GM19324 (cell line): ENCODE results near the gene PALD1.
A peak's percentile ranks its signal among the peaks of the same experiment; 100 is the strongest.
"Not testable (repeated sequence)": the region's sequence is repeated elsewhere in the genome, so short reads cannot be mapped to it uniquely, and the experiment has no call there.

ENCODE experiments used
- ATAC-seq: cut with Tn5 transposase; IDR thresholded peaks from one replicate; pipeline ENCODE4 v1.9.1; 2021; ENCODE audit warnings: mild to moderate bottlenecking, moderate library complexity; ENCODE audit not compliant: unreplicated experiment, low FRiP score

Gene PALD1

DNA sequence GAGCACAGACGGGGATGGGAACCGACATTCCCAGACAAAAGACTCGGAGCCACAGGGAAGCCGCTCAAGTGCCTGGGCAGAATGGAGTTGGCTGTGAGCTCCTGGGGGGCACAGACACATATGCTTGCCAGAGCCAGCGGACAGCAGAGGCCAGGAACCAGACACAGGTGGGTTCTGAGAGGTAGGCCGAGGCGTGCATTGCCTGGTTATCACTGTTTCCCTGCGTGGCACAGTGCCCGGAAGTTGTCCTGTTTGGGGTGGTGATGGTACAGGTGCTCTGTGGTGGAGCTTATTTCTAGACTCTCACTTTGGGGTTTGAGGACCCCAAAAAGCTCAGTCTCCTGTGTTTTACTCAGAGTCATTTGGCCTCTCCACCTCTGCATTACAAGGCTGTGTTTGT is 2.5 kb downstream of the PALD1 start:
- ATAC-seq, result no peak

DNA sequence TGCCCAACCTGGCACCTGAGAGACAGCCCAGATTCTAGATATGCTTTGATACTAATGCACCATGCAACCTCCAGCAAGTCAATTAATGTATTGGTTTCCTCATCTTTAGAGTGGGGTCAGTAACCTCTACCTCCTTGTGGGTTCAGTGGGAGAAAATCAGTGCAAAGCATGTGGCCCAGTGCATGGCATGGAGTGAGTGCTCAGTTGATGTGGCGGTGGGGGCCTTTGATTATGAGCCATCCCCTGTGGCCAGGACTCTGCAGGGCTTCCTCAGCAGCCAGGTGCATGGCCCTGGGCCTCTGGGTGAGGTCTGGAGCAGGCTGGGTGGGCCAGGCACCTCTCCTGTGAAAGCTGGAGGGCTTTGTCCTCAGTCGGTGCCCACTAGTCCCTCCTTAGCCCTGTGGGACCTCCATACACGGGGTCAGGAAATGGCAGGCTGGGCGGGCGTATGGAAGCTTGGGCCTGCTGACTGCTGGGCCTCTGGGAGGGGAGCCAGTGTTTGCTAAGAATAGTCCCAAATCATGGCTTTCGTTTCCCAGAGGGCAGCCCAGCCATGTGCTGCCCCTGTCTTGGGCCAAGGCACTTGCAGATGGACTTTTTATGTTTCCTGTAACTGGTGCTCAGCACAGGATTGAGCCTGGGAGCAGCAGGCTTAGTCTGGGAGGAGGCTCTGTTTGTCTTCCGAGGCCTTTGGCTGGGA is 3.4 kb downstream of the PALD1 start:
- ATAC-seq, result no peak

DNA sequence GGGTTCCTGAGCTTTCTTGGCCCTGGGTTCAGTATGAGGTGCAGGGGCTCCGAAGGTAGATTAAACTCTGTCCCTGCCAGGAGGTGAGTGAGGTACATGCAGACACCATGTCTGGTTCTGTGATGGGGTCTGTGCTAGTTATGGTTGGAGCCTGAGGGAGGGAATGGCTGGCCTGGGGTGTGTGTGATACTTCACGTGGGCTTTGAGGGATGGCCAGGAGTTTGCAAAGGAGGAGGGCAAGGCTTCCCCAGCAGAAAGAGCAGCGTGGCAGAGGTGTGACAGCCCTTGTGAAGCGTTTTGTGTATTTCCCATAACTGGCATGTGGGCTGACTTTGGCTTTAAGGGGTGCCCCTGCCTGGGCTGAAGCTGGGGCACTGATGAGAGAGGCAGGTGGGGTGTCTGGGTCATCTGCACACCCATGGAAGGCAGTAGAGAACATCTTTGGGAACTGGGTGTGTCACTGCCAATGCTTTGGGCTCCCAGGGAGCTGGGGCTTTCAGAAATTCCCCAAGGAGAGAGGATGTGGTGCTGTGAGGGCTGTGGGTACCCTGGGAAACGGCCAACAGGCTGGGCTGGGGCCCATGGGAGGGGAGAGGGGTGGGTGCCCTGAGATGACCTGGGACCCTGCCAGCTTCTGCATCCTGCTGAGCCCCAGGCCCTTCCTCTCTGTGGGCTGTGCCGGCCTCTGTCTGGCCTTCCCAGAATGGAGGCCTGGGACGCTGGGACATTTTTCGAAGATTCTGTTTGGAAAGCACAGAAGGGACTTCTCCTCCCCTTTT is 4.6 kb downstream of the PALD1 start:
- no peak for ATAC-seq

DNA sequence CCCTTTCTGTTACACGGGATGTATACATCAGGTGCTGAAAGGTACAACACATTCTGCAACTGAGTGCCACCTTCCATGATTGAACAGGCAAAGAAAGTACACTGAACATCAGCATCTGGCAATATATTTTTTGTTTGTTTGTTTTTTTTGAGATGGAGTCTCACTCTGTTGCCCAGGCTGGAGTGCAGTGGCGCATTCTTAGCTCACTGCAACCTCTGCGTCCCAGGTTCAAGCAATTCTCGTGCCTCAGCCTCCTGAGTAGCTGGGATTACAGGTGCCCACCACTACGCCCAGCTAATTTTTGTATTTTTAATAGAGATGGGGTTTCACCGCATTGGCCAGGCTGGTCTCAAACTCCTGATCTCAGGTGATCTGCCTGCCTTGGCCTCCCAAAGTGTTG is 5.3 kb downstream of the PALD1 start:
- ATAC-seq, result not testable (repeated sequence)

DNA sequence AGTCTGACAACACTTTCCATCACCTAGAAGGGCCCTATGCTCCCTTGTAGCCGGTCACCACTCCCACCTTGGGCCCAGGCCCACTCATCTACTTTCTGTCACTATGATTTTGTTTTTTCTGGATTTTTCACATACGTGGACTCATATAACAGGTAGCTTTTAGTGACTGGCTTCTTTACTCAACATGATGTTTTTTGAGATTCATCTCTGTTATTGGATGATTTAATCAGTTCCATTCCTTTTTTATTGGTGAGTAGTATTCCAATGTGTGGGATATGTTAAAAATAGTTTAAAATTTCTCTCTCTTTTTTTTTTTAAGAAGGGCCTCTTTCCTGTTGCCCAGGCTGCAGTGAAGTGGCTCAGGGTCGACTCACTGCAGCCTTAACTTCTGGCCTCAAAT is 9.3 kb downstream of the PALD1 start:
- ATAC-seq, result no peak

DNA sequence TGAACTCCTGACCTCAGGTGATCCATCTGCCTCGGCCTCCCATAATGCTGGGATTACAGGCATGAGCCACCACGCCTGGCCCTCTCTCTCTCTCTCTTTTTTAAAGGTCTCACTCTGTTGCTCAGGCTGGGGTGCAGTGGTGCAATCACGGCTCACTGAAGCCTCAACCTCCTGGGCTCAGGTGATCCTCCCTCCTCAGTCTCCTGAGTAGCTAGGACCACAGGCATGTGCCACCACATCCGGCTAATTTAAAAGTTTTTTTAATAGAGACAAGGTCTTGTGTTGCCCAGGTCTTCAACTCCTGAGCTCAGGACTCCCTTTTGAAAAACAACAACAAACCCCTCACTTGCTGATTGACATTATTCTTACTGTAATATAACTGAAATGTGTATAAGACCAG is 11.6 kb downstream of the PALD1 start:
- ATAC-seq, result no peak

DNA sequence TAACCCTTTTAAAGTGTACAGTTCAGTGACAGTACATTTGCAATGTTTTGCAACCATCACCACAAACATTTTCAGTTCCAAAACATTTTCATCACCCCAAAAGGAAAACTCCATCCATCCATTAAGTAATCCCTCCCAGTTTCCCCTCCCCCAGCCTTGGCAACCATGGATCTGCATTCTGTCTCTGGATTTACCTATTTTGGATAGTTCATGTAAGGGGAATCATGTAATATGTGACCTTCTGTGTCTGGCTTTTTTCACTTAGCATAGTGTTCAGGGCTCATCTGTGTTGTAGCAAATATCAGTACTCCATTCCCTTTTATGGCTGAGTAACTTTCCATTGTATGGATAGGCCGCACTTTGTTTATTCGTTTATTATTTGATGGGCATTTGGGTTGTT is 13.0 kb downstream of the PALD1 start:
- no peak for ATAC-seq

DNA sequence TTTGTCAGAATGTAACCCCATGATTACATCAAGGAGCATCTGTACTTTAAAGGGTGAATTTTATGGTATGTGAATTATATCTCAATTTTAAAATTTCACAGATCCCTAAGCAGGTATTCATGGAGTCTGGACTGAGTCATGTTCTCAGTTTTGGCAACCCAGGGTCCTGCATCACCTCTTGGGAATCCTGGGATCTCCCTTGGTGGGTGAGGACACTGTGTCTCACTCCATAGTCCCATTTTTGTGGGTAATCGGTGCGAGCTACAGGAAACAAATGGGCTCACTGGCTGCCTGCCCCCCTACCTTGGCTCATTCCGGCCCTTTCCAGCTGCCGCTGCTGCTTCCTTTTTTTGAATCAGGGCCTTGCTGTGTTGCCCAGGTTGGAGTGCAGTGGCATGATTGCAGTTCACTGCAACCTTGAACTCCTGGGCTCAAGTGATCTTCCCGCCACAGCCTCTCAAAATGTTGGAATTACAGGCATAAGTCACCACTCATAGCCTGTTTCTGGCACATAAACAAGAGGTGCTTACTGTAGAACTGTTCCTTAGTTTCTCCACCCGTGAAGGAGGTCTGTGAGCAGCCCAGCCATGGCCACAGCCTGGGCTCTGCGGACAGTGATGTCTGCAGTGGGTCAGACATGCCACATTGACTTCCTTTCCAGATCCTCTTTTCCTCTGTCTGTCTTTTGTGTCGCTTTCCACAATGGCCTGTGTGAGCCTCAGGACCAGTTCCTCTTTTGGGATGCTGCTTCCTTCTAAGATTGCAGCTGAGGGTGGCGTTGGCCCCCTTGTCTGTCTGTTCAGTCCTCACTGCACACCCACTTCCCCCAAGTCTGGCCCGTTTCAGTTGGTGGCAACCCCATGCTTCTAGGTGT is 14.5 kb downstream of the PALD1 start:
- ATAC-seq, result peak; percentile 18

DNA sequence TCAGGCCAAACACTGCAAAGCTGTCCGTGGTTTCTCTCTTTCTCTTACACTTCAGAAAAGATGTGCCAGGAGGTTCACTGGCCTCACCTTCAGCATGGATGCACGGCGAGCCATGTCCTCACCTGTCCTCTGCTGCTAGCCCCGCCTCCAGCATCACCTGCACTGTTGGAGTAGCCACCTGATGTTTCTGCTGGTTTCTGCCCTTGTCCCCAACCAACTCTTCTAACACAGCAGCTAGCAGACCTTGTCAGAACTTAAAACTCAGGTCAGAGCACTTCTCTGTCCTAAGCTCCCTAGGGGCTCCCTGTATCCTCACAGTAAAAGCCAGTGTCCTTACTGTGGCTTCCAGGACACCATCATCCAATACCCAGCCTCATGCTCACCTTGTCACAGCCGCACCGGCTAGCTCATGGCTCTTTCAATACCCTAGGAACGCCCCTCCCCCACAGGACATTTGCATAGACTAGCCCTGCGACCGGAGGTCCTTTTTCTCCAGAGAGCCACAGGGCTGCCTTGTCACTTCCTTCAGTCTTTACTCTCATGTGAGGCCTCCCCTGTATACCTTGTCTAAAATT is 15.2 kb downstream of the PALD1 start:
- peak; percentile 75 for ATAC-seq

DNA sequence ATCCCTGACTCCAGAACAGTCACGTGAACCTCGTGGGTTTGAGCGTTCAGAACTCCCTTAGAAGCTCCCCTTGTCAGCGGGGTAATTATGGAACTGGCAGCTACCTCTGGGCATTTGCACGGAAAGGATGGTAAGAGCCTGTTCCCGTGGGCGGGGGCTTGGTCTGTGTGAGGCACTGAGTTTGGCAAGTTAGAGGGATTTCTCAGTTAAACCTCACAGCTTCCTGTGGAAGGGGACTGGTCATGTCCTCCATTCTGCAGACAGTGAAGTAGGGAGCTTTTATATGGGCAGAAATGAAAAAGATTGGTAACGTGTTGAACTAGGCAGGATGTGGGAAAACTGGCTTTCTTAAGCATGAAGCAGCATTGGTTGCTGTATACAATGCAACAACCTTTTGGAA is 16.0 kb downstream of the PALD1 start:
- ATAC-seq, result no peak

DNA sequence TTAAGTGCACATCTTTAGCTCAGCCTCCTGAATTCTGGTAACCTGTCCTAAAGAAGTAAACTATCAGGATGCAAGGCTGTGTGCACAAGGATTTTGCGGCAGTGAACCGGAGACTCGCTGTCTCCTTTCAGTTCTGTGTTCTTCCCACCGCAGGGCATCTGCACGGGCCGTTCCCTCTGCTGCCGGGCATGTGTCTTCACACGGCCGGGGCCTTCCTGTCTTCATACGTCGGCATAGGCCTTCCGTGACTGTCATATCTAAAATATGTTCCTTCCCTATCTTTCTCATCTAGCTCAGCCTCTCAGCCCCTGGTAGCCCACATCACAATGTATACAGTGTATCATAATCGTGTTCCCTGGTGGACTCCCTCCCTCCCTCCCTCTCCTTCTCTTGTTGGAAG is 16.4 kb downstream of the PALD1 start:
- ATAC-seq, result no peak

DNA sequence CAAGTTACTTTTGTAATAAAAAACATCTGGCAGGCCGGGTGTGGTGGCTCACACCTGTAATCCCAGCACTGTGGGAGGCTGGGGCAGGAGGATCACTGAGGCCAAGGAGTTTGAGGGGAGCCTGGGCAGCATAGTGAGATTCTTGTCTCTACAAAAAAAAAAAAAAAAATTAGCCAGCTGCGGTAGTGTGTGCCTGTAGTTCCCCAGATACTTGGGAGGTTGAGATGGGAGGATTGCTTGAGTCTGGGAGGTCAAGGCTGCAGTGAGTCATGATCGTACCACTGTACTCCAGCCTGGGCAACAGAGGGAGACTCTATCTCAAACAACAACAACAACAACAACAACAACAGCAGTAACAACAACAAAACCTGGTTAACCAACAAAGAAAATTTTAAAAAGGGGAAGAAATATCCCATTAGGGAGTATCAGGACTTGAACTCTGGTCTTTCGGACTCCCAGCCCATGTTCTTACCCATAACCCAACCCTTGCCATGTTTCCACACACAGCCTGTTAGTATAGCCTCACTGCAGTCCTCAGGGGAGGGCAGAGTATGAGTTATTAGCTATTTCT is 17.2 kb downstream of the PALD1 start:
- ATAC-seq, result no peak

DNA sequence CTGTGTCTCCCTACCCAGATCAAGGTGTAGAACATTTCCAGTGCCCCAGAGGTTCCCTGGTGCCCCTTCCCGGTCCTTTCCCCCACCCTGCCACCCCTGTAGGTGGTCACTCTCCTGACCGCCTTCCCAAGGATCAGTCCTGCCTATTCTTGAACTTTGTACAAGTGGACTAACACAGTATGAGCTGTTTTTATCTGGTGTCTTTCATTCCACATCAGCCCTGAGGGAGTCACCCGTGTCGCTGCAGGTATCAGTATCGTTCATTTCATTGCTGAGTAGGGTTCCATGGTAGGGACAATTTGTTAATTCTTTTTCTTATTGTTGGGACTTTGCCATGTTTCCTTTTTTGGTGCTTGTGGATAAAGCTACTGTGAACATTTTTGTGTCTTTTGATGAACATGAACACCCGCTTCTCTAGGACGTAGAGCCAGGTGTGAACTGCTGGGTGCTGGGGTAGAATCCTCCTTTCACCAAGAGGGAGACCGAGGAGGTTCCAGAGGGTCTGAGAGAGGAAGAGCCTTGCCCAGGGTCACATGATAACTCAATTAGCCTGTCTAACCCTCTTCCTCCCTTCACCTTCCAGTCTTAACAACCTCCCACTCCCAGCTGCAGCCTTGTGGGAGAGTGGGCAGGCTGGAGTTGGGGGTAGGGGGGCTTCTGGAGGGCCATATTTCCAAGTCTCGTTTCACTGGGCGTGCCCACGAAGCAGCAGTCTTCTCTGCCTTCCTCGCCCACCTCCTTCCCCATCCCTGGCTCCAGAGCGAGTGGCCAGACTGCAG is 18.0 kb downstream of the PALD1 start:
- ATAC-seq, result no peak

DNA sequence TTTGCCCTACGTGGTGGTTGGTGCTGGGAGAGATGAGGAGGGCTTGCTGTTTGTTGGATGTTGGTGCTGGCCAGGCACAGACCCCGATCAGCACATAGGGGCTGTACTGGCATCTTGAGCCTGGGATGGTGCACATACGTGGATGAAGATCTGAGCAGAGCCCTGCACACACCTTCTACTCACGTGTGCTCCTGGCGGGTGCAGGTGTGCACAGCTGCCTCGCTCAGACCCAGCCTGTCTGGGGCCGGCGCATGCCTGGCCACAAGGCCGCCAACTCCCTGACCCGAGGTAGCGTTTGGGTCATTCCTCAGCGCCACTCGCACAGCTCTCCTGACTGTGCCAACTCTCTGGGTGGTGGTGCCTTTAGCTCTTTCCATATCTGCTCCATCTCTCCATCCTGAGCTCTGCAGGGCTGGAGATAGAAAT is 18.6 kb downstream of the PALD1 start:
- no peak for ATAC-seq

DNA sequence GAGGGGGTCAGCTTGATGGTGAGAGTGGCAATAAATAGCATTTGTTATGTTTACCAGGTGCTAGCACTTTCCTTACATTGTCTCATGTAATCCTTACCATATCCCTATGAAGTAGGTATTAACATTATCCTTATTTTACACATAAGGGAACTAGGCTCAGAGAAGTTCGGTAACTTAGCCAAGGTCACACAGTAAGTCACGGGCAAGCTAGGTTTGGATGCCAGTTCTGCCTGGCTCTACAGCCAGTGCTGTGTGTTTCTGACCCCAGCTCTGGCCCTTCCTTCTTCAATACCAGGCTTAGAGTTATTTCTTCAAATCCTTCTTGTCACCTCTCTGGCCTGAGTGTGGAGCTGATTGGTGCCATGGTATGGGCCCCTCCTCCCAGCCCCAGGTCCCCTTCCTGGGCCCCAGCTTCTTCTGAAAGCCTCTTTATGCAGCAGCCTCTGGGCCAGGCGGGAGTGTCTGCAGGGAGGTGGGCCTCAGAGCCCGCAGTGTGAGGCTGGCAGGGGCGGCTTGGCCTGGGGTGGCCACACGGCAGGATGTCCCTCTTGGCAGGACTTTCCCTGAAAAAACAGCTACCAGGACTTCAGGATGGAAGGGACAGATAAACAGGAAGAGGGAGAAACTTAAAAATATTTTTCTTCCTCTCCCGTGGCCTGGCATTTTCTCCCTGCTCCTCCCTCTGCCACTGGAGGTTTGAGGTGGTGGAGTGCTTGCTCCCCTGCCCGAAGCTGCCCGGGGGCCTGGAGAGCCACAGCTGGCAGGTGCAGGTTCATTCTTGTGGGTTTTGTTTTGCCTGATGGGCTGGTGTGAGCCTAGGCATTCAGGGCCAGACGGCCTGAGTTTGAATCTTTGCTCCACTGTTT is 20.6 kb downstream of the PALD1 start:
- ATAC-seq, result no peak

DNA sequence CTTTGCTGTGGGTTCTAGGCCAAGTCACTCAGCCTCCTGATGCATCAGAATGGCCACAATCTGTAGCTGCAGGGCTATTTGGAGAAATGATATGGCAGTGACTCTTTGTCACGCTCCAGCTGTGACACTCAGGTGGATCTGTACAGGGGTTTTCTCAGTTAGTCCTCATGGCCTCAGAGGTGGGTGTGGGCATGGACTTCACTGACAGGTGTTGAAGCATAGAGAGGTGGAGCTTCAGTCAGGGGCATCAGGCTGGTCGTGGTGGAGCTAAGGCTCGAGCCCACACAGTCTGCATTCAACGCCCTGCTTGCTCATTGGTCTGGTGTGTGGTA is 21.2 kb downstream of the PALD1 start:
- ATAC-seq, result no peak

DNA sequence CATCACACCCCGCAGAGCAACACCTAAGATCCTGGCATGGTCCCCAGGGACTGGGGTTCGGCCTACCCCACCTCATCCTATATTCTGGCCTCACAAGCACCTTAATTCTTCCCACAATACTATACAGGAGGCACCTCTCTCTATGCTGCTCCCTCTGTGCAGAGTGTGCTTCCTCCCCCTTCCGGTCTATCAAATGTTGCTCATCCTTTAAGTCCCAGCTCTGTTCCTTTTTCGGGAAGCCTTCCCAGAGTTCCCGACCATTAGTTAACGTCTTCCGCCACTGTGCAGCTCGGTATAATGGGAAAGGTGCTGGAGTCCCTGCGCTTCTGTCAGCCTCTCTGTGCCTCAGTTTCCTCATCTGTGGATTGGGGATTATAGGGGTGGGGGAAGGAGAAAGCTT is 21.8 kb downstream of the PALD1 start:
- no peak for ATAC-seq

DNA sequence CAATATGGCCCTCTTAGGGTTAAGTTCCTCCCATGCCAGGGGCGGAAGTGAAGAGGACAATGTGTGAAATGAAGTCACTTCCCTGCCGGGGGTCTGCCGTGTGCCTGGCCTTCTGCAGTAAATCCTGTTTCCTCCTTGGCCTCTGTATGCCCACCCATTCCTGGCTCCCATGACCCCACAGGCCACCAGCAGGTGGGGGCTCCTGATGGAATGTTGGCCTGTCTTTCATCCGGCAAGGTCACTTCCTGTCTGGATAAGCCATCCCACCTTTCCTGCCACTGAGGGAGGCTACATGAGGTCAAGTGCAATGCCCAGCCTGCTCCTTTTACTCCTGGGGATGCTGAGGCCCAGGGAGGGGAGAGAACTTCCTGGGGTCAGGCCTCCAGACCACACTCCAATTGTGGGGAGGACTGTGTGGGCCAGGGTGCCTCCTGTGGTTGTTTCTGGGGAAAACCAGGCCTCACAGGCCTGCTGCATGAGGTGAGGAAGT is 22.3 kb downstream of the PALD1 start:
- no peak for ATAC-seq

DNA sequence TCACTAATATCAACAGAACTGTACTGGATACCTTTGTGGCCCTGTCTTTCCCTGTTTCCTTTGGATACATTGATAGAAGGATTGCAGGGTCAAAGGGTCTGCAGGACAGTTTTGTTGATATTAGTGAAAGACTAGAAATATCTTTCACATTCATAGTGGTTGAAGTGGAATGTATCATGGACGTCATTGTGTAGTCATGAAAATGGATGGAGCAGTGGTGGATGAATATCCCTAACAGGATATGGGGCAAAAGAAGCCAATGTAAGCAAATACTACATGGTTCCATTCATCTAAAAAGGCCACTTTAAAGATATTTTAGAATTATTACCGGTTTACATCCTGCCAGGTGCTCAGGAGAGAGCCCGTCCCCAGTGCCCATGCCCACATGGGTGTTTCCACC is 23.8 kb downstream of the PALD1 start:
- no peak for ATAC-seq
